GM10266 (cell line): ENCODE results near the gene KIF5C.
A peak's percentile ranks its signal among the peaks of the same experiment; 100 is the strongest.

Experiments used
- DNase-seq: peaks from one replicate; pipeline ENCODE4 v3.0.0; 2012; ENCODE audit errors: extremely low spot score
- CTCF ChIP-seq: IDR thresholded peaks from 2 replicates; pipeline ENCODE4 v1.5.1; 2012; ENCODE audit warnings: mild to moderate bottlenecking, low read depth; ENCODE audit not compliant: control insufficient read depth, insufficient read depth; ENCODE audit errors: missing control alignments

The KIF5C gene

GRCh38 chr2:149009576-149010461 lies 134.8 kb downstream of the KIF5C start:
- TF ChIP-seq CTCF = no peak
- DNase-seq = no peak

DNA sequence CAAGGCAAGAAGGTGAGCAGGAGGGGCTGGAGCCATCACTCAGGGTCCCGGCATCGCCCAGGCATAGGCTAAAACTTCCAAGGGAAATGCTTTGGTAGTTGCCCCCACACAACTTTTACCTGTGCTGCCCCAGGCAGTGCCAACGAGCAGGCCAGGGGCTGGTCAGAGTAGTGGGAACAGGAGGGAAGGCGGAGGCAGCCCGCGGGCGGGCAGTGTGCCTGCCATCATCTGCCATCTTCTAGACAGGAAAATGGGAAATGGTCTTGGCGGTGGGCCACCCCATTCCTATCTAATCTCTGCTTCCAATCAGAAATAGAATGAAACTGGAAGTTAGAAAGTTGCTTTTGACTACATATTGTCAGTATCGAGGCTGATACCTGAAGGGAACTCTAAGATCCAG lies 137.5 kb downstream of the KIF5C start:
- DNase-seq = no peak
- TF ChIP-seq CTCF = no peak

GRCh38 chr2:149015501-149015900 lies 140.5 kb downstream of the KIF5C start:
- TF ChIP-seq CTCF = no peak
- no peak for DNase-seq

DNA sequence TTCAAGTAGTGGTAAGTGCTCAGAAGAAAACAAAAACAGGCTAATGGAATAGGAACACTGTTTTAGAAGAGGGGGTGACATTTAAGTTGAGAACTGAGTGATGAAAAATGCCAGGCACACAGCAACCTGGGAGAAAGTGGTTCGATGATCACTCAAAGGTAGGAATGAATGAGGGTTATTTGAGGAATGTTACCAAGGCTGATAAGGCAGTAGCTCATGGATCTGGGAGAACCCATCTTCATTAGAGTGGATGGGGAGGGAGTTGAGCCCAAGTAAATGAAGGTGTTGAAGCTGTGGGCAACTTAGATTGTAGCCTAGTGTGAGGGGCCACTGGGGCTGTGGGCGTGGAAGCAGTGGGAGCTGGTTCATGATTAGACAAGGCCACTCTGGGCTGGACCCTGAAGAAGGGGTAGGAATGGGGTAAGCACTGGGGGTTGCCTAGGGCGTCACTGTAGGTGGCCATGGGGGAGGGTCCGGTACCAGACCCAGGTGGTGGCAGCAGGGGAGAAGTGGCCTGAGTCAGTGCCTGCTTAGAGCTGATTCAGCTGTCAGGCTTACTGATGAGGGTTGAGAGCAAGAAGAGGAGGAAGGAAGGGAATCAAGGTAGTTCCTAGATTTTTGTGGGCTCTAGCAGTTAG lies 141.0 kb downstream of the KIF5C start:
- no peak for DNase-seq
- no peak for TF ChIP-seq CTCF

DNA sequence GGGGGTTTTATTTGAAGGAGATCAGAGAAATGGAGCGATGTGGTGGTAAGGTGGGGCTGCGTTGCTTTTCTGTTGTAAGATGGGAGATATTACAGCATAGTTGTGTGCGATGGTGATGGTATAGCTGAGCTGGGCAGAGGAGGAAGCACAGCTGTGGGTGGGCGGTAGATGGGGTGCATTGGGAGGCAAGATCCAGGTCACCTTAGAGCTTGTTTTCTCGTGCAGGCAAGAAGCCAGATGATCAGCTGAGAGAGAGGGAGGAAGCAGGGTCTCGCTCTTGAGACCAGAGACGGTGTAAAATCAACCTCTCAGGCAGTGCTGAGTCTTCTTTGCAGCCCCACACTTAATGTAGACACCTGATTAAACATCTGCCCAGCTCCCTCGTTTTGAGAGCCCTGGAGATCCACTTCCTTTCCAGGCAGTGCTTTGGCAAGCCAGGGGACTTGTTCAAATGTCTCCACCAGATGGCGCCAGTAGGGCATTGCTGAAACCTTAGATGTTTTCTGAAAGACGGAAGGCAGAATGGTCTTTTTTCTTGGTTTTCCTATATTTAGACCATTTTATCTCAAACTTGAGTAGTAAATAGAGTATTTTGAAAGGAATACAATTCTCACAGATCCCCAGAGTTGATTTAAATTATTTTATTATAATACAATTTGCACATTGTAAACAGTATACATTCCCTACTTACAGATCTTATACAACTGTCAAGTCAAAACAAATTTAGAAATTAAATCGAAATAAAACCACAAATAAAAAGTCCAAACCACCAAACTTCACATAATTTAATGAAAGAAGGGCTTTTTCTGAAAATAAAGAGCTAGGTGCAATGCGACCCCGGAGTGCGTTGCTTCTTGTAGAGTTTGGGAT lies 142.3 kb downstream of the KIF5C start:
- TF ChIP-seq CTCF = peak; percentile 92
- peak; percentile 74 for DNase-seq

DNA sequence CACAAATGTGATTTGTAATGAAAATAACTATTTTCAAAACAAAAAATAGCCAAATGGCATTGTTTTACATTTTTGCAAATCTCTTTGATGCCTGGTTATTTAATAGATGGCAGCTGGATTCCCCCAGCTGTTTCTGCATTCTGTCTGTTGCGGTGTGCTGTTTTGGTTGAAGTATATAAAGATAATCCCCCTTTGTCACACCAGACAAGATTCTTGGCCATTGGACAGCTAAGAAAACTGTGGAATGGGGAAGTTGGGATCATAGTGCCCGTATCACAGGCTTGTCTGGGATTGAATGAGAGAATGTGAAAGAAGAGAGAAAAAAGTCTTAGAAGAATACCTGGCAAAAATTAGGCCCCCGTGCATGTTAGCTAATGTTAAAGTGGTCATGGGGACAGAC lies 144.0 kb downstream of the KIF5C start:
- no peak for TF ChIP-seq CTCF
- DNase-seq = no peak

- TF ChIP-seq CTCF = no peak
- DNase-seq = no peak
These were observed 144.7 kb downstream of the KIF5C start for GRCh38 chr2:149019768-149020167.
